Tongue (tissue), 2 donors: ENCODE measurements around the gene THADA. TPM values are rescaled to one million over a fixed set of nuclear protein-coding genes. Genes with fewer than 3 reads are reported as not detected.

Experiments
- DNase-seq: peaks from one replicate; pipeline ENCODE4 v3.0.0-alpha.2; 2015
- total RNA-seq: library from RNA; depleted of rRNA; stranded (reverse); fragments of >200 nt; gene quantifications from one replicate; pipeline ENCODE4 v1.2.3, GENCODE V29; 2014

Gene THADA
- total RNA-seq, 1 donor from 2014 or later: 57.0 TPM

DNA sequence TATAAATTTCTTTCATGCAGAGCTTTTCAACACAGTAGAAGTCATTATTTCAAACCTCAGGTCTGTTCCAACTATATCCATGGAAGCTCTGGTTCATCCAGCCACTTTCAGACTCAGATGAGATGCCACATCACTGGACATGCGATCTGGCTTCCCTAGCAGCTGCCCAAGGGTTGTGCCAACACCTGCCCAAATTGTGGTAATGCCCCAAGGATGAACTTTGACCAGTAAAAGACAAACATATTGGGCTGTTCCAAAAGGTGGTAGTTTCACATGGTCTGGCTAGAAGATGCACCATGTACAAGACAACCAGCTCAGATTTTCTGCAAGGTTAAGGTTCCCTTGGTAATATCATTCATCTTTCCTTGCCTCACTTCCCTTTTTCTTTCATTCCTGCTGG, 101.9 kb downstream of the THADA start:
- DNase-seq: no peak

DNA sequence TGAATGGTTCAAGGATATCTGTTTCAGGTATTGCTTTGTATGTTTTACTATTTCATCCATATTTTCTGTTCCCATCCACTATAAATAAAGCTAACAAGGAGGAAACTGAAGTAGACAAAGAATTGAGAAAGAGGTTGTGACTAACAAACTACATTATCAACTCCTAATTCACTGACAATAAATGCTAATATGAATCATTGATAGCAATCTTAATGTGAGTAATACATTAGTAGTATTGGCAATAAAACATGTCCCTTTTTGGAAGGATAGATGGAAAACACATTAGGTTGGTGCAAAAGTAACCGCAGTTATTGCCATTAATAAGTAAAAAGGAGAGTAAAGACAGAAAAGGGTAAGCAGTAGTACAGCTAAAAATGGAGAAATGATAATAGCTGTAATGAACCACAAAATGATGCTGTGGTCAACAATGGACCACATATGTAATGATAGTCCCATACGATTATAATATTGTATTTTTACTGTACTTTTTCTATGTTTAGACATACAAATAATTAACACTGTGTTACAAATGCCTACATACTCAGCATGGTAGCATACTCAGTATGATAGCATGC, 104.7 kb downstream of the THADA start:
- no peak for DNase-seq

DNA sequence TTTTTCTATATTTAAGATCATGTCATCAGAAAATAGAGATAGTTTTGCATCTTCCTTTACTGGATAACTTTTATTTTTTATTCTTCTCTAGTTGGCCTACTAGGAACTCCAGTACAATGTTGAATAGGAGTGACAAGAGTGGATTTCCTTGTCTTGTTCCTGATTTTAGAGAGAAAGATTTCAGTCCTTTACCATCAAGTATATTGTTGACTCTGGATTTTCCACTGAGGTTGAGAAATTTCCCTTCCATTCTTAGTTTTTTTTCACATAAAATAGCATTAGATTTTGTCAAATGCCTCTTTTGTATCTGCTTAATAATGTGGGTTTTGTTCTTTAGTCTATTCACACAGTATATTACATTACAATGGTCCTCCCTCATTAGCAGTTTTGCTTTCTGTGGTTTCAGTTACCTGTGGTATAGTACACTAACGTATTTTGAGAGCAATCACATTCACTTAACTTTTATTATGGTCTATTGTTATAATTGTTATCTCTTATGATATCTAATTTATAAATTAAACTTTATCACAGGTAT, 105.5 kb downstream of the THADA start:
- no peak for DNase-seq

DNA sequence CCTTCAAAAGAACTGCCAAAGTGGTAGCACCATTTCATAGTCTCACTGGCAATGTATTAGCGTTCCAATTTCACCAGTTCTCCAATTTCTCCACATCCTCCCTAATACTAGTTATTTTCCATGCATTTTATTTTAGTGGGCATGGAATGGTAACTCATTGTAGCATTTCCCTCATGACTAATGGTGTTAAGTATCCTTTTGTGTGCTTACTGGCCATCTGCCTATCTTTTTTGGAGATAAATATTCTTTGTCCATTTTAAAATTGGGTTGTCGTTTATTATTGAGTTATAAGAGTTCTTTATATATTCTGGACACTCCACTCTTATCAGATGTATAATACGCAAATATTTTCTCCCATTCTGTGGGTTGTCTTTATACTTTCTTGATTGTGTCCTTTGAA, 107.1 kb downstream of the THADA start:
- DNase-seq: no peak

DNA sequence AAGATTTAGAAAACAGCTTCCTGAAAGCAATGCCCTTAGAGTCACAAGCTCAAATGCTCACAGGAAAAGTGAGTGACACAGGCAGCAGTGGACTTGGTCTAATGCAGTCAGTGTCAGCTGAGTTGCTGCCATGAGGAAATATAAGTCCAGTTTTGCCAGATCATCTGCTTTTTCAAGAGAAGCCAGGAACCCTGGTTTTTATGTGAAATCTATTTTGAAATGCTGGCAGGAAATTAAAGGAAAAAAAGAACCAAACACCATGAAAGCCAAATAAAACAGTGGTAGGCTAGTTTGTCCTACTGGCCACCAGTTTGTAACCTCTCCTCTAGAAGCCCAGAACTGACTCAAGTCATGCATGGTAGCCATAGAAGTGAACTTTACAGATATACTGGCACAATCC, 109.2 kb downstream of the THADA start:
- DNase-seq: no peak

DNA sequence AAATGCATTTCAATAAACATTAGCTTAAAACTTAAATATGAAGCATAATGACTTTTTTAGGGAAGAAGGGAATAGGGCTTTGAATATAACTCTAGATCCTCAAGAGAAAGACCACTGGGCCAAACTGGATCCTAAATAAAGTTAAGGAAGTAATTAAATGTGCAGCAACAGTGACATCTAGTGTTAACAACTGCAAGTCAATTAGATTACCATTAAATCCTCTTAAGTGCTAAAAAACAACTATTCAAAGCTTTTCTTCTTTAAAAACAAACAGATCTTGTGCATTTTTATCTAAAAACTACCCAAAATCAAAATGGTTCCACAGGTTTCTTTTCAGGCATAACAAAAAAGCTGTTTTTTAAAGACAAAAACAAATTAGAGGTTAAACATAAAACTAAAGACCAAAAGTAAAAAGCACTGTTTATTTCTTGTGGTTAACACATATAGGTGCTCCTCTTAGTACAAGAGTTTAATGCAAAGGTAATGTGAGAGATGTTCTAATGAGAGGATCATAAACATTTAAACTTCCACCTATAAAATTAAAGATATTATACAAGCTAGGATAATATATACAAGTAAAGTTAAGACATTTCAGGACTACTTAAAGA, 111.4 kb downstream of the THADA start:
- DNase-seq: peak; percentile 94

DNA sequence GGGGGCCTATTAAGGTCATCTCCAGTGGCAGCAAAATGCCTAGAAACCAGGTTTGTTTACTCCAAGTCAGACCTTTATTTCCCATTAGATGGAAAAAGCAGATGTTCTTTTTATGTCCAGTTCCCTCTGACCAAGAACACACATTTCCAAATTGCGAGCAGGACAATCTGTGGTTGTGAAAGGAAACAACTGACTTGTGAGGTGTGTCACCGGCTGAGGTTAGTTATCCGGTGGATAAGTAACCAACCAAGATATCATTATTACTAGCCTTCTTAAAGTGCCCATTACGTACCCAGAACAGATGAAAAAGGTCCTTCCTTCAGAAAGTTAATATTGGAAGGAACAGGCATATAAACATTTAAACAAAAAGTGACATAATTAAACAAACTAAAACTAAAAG, 112.9 kb downstream of the THADA start:
- no peak for DNase-seq

DNA sequence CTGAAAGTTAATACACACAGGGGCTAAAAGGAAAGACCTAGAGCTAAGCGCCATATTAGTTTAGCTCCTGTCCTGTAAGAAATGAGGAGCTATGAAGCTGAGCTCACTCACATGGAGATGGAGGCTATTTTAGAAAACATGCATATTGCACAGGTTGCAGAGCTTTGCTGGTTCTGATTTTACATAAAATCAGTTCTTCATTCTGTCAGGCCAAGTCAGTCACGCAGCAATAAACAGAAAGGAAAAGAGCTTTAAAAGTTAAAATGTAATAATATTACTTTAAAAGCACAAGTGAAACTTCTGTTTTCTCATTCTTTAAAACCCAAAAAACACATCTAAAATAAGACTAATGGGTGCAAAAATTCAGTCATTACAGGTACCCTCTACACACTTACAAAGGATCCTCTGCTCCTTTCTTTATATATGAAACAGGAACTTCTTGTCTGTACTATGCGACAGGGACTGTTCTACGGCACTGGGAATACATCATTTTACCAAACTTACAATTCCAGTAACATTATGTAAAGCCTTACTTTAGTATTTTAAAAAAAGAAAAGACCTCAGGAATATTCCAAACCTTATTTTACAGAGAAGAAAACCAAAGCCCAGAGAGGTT, 113.8 kb downstream of the THADA start:
- DNase-seq: no peak

DNA sequence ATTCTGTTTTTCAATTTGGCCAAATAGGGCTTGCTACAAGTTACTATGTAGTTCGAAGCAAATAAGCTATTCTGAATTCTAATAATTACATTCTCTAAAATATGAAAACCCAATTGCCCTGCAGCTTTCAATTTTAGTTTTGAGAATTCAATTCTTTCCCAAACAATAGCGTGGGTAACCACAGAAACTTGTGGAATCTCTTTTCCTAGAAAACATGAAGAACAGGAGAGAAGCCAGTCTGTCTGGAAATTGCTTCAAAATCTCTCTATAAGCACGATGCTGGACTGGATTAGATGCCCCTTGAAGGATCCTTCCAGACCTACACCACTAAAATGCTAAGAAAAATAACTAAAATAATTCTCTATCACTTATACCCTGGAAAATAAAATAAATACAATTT, 115.0 kb downstream of the THADA start:
- no peak for DNase-seq

DNA sequence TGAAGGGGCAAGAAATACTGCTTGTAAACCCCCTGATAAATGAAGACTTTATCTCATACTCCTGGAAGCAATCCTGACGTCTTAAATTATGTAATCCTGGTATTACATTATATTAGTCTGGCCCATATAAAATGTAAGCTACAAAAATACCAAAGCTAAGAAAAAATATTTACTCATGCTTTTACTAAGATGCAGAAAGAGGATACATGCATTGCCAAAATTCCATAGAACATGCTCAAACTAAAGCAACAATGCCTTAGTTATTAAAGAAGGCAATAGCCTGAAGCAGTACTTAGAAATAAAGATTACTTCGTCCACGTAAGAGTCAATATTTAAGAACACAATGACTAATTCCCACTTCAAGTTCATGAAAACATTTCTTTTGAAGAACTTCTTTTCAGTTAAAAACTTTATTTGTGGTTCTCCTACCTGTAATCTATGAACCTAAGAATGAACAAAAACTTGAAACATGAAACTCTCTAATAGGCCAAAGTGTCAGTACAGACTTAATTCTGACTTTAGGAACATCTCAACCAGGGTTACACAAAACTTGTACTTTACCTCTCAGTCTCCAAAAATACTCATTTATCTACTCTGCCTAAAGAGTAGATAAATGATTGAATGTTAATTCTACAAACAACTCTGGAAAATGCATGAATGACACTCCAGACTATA, 117.3 kb downstream of the THADA start:
- peak; percentile 53 for DNase-seq

DNA sequence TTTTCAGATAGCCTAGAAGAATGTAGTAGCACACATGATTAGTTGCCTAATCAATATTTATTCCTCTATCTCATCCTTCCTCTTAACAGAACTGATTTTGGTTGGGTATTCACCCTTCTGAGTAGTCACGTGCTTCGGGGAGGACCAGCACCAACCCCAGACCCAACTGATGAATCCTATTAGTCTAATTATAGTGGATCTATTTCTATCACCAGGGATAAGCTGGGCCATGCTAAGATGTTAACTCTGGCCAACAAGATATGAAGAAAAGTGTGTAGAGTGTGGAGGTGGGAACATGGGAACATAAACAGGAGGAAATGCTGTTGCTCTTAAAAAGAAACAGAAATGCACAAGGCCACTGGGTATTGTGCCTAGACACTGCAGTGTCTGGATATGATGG, 119.9 kb downstream of the THADA start:
- no peak for DNase-seq

DNA sequence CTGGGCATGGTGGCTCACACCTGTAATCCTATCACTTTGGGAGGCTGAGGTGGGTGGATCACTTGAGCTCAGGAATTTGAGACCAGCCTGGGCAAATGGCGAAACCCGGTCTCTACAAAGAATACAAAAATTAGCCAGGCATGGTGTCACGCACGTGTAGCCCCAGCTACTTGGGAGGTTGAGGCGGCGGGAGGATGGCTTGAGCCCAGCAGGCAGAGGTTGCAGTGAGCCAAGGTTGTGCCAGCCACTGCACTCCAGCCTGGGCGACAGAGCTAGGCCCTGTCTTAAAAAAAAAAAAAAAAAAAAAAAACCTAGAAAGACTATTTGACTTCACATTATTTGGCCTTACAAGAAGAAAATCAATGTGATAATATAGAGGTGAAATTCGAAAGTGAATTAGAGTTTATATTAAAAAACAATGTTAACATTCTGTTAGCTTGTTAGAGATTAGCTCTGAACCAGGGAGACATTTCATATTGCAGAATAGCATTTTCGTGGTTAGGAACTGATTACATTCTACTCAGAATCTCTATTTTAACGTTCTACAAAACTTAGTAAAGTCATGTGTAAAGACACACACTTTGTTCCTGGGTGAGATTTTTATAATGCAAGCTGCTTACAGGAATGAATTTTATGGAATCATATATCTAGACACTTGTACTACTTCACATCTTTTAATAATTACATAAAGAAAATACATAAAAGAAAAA, 120.5 kb downstream of the THADA start:
- no peak for DNase-seq

DNA sequence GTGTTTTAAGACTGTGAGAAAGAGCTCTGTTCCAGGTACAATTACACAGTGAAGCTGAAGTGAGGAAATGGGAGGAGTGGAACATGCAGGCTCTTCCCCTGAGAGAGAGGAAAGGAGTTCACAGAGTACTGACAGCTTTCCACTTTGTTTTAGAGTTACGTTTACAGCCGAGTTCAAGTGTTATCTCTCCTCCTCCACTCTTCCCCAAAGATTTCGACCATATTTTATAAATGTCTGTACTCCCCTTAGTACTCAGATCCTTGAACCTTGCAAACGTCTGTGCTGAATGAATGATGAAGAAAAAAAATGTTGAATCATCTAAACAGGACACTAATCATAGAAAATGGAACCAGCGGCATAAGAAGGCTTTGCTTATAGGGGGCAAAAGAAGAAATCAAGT, 121.6 kb downstream of the THADA start:
- no peak for DNase-seq

DNA sequence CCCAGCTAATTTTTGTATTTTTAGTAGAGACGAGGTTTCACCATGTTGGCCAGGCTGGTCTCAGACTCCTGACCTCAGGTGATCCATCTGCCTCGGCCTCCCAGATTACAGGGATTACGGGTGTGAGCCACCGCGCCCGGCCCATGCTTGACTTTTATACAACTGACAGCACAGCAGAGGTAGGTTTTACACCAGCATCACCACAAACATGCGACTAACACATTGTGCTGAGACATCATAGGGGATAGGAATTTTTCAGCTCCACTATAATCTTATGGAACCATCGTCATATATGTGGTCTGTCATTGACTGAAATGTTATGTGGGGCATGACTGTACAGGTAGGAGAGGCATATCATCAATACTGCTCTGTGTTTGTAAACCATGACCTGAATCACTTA, 122.1 kb downstream of the THADA start:
- DNase-seq: no peak

DNA sequence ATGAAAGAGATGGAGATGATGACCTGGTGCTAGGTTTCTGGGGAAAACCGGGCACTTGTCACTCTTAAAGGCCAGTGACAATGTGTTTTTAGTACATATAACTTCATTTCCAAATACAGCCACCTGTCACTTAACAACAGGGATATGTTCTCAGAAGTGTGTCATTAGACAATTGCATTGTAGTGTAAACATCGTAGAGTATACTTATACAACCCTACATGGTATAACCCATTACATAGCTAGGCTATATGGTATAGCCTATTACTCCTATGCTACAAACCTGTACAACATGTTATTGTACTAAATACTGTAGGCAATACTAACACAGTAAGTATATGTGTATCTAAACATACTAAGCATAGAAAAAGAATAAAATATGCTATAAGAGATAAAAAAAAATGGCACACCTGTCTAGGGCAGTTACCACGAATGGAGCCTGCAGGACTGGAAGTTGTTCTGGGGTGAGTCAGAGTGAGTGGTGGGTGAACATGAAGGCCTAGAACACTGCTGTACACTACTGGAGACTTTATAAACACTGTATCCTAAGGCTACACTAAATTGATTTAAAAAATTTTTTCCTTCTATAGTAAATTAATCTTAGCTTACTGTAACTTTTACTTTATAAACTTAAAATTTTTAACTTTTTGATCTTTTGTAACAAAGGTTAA, 123.2 kb downstream of the THADA start:
- no peak for DNase-seq

DNA sequence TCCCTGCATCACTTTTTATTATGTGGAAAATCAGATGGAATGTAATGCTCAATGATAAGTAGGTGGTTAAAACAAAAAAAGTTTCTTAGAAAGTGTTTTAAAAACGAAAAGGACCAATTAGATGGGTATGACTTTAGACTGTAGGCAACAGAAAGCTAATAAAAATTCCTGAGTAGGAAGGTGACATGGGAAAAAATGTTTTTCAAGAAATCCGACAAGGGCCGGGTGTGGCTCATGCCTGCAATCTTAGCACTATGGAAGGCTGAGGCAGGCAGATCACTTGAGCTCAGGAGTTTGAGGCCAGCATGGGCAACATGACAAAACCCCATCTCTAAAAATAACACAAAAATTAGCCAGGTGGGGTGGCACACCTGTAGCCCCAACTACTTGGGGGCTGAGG, 126.1 kb downstream of the THADA start:
- no peak for DNase-seq

DNA sequence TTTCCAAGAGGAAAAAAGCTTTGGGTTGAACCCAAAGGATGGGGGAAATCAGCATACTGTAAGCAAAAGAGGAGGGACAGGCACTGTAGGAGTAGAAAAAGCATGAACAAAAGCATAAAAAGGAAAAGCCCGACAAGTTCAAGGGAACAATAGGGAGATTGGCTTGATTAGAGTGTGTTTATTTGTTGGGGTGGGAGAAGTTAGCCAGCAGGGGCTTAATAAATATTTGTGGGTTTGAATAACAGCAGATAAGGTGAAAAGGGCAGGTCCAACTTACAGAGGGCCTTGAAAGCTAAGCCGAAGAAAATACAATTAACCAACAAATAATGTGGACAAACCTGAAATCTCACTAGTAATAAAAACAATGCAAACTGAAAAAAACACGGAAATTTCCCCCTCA, 126.7 kb downstream of the THADA start:
- no peak for DNase-seq

DNA sequence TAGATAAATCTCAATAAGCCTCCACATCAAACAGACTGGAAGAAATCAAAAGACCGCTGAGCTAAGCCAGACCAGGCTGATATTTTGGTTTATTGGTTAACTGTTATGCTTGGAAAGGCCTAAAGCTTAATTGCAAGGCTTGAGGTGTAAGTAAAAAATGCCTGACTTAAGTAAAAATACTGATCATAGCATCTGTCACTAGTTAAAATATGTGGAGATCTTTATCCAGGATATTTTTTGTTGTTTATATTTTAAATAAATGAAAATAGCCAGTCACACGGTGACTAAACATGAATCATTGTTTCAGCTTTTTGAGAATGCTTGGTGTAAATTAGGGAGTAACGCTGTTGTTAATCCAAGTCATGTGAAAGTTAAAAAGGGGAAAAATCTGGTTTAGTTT, 127.9 kb downstream of the THADA start:
- no peak for DNase-seq

DNA sequence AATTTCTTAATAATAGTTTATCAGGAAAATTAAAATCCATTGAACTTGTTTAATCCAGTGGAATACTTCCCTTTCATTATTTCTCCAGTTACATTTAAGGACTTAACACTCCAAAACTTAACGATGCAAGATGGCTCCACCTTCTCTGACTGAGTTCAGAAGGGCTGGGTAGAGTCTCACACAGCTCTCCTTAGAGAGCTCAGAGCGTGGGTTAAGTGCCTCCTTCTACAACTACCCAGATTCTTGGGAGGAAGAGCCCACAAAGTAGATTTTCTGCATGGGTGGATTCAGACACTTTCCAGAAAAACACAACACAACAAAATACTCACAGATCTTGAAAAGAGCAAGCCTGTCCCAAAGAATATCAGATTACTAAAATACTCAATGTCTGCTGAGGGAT, 130.6 kb downstream of the THADA start:
- DNase-seq: no peak

DNA sequence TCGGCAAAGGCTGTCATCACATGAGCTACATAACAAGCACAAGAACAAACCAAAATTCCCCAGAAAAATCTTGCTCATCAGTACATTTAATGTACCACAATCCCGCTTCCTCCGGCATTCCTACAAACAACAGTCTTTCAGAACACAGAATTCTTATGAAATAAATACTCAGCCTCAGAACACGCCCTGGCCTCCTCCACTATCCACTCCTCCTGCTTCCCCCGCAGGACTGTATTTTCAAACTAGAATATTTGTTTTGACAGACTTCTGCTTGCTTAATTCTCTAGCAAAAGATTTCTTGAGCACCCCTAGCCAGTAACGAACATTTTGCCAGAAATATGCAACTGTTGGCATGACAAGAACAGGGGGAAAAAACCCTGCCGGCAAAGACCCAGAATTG, 131.2 kb downstream of the THADA start:
- no peak for DNase-seq

DNA sequence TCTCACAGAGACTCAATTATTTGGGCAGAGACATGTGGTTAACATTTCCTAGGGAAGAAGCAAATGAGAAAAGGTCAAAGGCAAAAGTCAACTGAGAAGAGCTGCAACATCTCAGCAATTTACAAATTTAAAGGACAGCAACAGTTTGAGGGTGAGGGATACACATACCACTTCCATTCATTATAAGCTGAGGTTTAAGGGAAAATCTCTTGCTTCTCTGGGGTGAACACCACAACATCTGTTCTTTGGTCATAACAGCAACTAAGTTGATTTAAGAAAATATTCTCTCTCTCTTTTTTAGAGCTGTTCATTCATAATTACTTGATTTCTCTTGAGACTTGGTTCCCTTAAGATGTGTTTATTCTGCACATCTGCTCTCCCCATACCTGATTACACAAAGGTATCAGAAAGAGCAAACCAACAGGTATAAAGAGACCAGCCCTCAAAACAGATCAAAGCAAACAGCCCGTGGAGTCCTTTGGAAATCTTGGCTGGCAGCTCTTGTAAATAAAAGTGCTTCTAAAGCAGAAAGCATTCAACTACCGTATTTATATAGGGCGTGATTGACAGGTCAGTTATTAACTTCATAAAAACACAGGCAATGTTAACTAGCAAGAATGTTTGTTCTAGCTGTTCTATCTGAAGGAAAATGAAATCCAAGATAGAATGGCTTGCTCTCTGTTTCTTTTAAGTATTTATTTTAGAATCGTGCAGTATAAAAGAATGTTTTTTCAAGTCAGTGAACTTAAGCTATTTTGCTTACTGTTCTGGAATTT, 132.8 kb downstream of the THADA start:
- peak; percentile 62 for DNase-seq
